GM12864 (cell line): Measurements from ENCODE around the gene SETD3.
"Not testable (repeated sequence)": the region's sequence is repeated elsewhere in the genome, so short reads cannot be mapped to it uniquely, and the experiment has no call there.

Source experiments
- DNase-seq: peaks from one replicate; pipeline ENCODE4 v3.0.0-alpha.2; 2011; ENCODE audit warnings: low read depth
- H3K4me3 ChIP-seq: 2 replicates; pipeline ENCODE4 v1.5.1; 2011; ENCODE audit warnings: mild to moderate bottlenecking, low read depth, low read length, control low read depth
- CTCF ChIP-seq: IDR thresholded peaks from 2 replicates; pipeline ENCODE4 v1.5.1; 2011; ENCODE audit warnings: low read depth, mild to moderate bottlenecking, moderate library complexity, low read length, control low read depth, inconsistent platforms; ENCODE audit errors: missing control alignments

SETD3 gene

GRCh38 chr14:99354166-99354875 is 126.3 kb downstream of the SETD3 start:
- no peak for DNase-seq
- no peak overlapping the region for H3K4me3 ChIP-seq
- no peak for TF ChIP-seq CTCF

GRCh38 chr14:99352688-99353280 is 127.9 kb downstream of the SETD3 start:
- DNase-seq: no peak
- no peak overlapping the region for H3K4me3 ChIP-seq
- no peak for TF ChIP-seq CTCF

GRCh38 chr14:99351166-99352007 is 129.3 kb downstream of the SETD3 start:
- no peak for TF ChIP-seq CTCF
- no peak for DNase-seq
- no peak overlapping the region for H3K4me3 ChIP-seq

- no peak overlapping the region for H3K4me3 ChIP-seq
- no peak for DNase-seq
- no peak for TF ChIP-seq CTCF
Measured at GRCh38 chr14:99350751-99351150, 129.9 kb downstream of the SETD3 start.

GRCh38 chr14:99349721-99350495 is 130.8 kb downstream of the SETD3 start:
- TF ChIP-seq CTCF: no peak
- no peak overlapping the region for H3K4me3 ChIP-seq
- DNase-seq: no peak

GRCh38 chr14:99348816-99349614 is 131.6 kb downstream of the SETD3 start:
- H3K4me3 ChIP-seq: no peak overlapping the region
- no peak for DNase-seq
- TF ChIP-seq CTCF: no peak

GRCh38 chr14:99348231-99348630 is 132.4 kb downstream of the SETD3 start:
- not testable (repeated sequence) for DNase-seq, H3K4me3 ChIP-seq
